GM19239 (cell line): ENCODE measurements around the gene TRPV3.
A peak's percentile ranks its signal among the peaks of the same experiment; 100 is the strongest.

Experiments used
- DNase-seq: peaks from one replicate; pipeline ENCODE4 v3.0.0; 2011; ENCODE audit warnings: low spot score; ENCODE audit not compliant: insufficient read length
- FAIRE-seq: peaks from 2 replicates; lab custom pipeline; 2011; peaks lifted over from hg19 to GRCh38; lab: Jason Lieb, UNC

The TRPV3 gene

DNA sequence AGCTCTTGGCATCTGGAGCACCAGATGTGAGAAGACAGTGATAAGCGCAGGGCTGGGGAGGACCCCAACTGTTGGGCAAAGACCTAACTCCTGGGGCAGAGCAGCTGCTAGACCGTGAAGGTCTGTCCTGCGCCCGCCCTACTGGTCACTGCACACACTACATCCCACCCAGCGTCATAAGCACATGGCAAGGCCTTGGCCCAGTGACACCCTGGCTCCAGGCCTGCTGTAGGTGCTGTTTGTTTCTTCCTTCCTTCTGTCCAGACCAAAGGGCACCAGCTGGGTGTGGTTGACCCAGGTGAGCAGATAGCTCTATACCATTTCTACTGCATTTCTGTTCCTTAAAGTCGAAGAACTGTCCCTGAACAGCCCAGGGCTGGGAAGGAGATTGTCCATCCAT is 6.4 kb downstream of the TRPV3 start:
- DNase-seq: no peak
- FAIRE-seq: no peak

DNA sequence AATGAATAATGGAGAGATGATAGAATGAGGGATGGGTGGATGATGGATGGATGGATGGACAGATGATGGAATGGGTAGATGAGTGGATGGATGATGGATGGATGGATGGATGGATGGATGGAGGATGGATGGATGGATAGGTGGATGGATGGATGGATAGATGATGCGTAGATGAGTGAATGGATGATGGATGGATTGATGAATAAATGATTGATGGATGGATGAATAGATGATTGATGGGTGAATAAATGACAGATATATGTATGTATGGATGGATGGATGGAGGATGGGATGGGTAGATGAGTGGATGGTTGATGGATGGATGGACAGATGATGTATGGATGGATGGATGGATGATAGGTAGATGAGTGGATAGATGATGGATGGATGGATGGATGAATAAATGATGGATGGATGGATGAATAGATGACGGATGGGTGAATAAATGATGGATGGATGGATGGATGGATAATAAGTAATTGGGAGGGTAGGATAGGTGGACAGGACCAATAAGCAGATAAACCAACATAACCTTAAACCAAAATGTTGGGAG is 7.9 kb downstream of the TRPV3 start:
- DNase-seq (no peak), FAIRE-seq (no peak)

DNA sequence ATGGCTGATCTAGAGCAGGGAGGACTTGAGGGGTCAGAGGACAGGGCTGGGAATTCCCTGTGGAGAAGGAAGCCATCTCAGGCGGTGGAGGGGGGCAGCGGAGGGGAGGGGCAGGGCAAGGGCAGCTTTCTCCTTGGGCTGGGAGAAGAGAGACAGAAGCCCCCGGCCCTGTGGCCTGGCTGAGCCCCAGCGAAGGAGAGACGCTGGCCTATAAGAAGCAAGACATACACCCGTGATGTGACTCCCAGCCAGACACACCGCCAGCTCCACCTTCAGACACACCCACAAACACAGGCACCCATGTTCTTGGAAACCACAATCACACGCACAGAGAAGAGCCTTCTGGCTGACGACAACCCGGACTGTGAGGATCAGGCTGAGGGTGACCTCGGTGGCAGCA is 10.0 kb downstream of the TRPV3 start:
- no peak for FAIRE-seq
- DNase-seq: no peak

DNA sequence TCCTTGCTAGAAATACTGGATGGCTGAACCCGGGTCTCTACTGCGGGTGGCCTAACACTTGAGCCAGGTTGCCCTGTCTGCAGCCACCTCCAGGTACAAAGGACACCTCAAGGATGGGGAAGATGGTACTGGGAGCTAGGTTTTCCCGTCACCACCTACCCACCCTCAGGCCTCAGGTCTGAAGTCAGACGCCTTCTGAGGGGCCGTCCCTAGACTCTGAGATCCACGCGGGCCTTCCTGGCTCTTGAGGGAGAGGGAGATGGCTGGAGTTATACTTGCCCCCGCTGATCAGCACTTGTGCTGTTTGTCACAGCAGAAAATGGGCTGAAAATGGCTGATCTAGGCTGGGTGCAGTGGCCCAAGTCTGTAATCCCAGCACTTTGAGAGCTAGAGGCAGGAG is 10.6 kb downstream of the TRPV3 start:
- no peak for DNase-seq
- no peak for FAIRE-seq

DNA sequence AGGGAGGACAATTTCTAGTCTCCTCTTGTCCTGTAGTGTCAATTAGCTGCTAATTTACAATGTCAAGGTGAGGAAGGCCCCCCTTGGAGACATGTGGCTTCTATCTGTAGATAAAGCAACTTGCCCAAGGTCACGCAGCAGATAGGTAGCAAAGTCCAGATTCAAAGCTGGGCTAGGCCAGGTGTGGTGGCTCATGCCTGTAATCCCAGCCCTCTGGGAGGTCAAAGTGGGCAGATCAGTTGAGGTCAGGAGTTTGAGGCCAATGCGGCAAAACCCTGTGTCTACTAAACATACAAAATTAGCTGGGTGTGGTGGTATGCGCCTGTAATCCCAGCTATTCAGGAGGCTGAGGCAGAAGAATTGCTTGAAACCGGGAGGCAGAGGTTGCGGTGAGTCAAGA is 11.1 kb downstream of the TRPV3 start:
- no peak for FAIRE-seq
- no peak for DNase-seq

DNA sequence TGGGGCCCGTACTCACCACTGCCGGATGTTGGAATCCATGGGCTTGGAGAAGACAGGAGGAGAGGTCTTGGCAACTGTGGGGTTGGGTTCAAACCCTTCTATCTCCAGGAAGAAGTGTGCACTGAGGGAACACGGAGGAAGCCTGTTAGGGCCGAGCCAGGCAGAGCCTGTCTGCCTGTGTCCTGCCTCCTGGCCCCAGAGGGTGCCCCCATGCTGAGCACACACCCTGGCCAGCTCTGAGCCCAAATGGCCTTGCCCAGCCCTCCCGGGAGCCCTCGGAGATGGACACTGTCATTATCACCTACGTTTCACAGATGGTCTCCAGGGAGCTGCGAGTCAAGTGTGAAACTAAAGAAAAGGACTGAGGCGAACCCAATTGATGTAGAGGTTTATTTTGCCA is 12.5 kb downstream of the TRPV3 start:
- DNase-seq (no peak), FAIRE-seq (no peak)

DNA sequence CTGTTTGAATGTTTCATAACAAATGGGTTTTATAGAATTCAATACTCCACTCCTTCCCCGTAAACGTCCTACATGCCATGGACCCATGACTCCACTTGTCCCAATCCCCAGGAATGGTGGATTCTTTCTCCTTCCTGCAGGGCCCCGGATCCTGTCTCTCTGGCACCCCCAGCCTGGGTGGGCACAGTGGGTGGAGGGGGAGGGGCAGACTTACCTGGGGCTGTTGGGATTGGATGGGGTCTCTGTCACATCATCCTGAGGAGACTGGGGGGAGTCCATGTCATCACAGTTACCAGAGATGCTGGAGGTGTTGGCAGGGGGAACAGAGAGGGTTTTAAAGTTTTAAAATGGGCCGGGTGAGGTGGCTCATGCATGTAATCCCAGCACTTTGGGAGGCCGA is 13.2 kb downstream of the TRPV3 start:
- DNase-seq: no peak
- FAIRE-seq: no peak

DNA sequence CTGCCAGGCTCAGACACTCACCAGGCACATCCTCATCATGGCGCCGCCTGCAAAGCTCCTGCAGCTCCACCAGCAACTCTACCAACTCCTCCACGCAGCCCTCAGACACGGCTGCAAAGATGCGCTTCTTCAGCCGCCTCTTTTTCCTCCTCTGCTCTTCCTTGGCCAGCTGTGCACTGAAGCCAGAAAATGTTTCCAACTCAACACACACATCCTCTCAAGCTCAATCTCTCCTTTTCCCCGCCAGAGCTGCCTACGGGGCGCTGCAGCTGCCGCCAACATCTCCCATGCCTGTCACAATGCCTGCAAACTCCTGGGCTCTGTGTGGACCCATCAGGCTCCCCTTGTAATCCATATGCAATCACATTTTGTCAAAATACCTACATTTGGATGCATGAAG is 14.2 kb downstream of the TRPV3 start:
- FAIRE-seq (no peak), DNase-seq (no peak)

DNA sequence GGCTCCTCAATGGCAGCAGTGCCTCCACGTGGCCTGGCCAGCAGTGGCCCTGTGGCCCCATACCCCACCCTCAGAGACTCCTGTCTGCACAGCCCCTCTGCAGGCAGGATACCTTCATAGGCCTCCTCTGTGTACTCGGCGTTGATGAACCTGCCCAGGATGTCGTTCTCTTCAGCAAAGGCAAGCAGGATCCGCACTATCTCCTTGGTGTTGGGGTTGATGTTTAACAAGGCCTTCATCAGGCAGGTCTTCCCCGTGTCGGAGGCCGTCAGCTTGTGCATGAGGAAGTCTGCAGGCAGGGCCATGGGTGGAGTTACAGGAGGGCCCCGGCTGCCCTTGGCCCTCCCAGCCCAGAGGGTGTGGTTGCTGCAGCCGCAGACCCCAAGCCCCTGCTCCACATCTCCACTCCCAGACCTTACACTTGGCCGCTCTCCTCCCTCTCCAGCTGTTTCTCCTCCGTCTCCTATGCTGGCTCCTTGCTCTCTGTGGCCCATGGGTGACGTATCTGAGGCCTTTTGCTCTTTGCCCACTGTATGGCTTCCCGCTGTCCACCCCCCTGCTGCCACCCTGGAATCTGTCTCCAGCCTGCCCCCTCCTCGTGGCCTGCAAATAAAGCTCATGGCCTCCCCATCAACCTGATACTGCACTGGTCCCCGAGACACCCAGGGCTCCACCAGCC is 15.1 kb downstream of the TRPV3 start:
- DNase-seq: no peak
- FAIRE-seq: no peak

DNA sequence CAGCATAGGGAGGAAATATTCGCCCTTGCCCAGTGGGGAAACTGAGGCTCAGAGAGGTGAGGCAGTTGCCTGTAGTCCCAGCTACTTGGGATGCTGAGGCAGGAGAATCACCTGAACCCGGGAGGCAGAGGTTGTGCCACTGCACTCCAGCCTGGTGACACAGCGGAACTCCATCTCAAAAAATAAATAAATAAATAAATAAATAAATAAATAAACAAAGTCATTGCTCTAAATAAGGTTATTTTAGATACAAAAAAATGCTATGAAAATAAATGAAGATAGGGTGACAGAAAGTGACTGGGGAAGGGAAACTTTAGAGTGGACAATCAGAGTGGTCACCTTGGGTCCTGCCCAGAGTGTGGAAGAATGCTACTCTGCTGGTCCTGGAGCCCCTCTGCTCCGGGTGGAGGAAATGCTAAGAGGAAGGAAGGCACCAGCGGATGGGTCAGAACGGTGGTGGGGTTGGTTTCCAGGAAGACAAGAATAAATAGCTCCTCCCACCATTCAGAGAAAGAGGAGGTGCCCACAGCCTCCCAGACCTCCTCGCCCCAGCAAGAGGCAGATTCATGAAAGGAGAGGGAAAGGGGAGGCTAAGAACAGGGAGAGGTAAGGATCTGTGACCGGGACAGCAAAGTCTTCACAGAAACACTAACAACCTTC is 17.6 kb downstream of the TRPV3 start:
- no peak for DNase-seq
- no peak for FAIRE-seq

DNA sequence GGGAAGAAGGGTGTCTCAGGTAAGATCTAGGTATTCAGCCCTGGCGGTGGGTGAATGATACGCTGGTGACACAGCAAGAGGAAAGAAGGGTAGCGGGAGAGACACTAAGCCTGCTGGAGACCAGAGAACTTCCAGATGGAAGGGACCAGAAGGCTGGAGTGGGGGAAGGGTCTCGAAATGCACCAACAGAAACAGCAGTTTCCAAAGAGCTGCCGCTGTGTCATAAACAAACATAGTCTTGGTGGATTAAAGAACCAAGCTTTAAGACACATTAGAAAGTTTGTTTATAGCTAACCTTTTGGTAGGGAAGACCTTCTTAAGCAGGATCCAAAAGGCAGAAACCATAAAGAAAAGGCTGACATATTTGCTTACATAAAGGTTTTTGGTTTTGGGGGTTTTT is 20.9 kb downstream of the TRPV3 start:
- DNase-seq (no peak), FAIRE-seq (no peak)

DNA sequence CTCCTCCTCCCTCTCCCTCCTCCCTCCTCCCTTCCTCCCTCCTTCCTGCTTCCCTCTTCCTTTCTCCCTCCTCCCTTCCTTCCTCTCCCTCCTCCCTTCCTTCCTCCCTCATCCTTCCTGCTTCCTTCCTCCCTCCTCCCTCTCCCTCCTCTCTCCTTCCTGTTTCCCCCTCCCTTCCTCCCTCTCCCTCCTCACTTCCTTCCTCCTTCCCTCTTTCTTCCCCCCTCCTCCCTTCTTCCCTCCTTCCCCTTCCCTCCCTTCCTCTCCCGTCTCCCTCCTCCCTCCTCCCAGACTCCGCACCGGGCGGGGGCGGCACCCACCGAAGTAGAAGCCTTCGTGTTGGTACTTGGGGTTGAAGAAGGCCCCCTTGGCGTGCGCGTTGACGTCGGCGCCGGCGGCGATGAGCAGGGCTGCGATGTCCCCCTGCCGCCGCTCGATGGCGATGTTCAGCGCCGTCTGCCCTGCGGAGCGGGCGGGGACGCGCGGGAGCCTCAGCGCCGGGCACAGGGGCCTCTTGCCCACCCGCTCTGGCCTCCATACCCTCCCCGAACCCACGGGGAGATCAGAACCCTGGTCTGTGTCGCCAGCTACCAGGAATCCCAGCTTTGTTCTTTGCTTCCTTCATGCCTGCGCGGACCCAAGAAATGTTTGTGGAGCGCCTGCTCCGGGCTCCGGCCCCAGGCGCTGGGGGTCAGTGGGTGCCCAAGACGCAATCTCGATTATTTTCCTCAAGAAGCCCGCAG is 22.2 kb downstream of the TRPV3 start:
- peak; percentile 11 for FAIRE-seq

DNA sequence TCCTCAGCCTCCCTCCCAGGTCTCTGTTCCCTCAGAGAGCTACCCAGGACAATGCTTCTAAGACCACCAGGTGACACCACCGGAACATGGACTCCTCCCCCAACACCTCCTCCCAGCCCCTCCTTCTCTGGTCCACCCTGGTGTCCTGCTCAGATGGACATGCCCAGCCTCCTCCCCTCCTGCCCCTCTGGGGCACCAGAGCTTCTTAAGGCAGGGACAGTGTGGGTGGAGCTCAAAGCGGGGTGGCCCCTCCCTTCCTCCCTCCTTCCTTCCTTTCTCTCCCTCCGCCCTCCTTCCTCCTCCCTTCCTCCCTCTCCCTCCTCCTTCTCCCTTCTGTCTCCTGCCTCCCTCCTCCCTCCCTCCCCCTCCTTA is 22.7 kb downstream of the TRPV3 start:
- DNase-seq (no peak), FAIRE-seq (no peak)

More for the DNA sequence above, 22.2 kb downstream of the TRPV3 start:
- DNase-seq: peak; percentile 79

DNA sequence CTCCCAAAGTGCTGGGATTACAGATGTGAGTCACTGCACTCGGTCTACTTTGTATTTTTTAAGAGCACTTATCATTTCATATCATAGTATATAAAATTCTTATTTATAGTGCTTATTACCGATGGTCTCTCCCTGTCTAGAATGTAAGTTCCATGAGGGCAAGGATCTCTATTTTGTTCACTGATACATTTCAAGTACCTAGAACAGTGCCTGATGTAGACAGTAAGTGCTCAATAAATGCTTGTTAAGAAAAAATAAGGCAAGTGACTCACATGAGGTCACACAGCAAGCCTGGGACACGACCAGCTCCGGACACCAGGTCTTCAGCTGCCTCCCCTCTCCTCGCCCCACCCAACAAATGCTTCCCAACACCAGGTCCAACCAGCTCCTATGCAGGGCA is 23.9 kb downstream of the TRPV3 start:
- FAIRE-seq (no peak), DNase-seq (no peak)

DNA sequence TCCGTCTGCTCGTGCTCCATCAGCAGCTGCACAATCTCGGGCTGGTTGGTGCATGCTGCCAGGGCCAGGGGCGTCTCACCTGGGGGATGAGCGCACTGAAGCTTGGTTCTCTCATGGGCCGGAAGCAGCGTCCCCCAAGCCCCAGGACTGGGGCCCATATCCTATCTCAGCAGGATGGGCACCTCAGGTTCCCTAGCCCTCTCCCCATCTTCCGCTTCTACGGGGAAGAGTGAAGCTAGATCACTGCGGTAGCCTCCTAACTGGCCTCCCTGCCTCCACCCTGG is 24.8 kb downstream of the TRPV3 start:
- FAIRE-seq (no peak), DNase-seq (no peak)

DNA sequence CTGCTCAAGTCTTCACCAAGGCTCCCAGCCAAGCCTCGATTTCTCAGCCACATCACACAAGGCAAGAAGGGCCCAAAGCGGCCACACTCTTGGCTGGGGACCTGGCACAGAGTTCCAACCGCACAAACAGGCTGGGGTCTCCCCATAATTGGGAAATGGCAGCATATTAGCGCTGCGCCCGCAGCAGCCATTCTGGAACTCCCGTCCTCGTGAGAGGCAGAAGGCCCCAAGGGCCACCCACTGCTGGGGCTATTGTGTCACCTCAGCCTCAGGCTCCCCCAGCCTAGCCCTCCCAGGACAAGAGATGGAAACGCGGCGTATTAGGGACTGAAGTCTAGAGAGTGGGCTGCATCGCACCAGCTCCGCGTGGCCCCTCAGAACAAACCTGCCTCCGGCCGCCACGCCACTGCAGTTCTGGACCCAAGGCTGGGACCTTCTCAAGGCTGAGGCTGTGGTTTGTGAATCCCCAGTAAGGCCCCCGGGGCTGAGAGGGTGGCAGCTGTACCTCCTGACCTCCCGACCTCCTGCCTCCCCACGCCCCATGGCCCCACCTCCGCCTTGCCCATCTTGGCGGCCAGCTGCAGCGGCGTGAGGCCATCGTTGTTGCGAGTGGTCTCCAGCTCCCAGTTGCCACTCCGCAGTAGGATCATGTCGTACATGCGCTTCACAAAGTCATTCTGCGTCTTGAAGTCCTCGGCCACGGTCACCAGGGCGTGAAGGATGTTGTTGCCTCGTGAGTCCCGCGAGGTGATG is 25.3 kb downstream of the TRPV3 start:
- no peak for FAIRE-seq
- DNase-seq: no peak

DNA sequence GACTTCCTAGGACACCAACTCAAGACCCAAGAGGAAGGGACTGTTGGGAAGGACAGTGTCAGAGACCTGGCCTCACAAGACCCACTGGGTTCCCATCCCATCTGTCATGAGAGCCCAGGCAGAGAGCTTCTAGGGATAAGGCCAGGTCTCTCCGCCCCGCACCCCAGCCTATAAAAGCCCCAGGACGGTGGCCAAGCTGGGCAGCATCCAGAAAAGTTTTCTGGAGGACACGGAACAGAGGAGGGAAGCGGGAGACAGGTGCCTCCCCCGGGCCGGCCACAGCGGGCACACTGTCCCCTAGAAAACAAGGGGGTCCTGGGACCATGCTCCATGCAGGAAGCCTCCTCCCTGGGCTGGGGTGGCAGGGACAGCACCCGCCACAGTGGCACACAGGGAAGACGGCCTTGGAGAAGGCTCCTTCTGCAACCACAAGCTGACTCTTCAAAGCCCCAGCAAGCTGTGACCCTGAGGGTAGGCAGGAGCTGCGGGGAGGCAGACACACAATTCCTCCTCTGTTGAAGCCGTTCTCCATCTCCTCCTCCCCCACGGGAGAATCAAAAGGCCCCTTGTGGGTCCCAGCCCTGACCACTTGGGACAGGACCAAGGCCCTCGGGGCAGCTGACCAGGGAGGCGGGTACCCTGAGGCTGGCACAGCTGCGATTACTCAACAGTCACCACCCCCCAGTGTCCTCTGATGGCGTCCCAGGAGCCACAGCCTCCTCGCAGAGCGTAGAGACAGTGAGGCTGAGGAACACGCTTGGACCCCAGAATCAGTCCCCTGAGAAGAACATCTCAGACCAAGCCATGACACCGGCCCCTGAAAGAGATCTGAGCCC is 26.1 kb downstream of the TRPV3 start:
- DNase-seq (no peak), FAIRE-seq (no peak)

DNA sequence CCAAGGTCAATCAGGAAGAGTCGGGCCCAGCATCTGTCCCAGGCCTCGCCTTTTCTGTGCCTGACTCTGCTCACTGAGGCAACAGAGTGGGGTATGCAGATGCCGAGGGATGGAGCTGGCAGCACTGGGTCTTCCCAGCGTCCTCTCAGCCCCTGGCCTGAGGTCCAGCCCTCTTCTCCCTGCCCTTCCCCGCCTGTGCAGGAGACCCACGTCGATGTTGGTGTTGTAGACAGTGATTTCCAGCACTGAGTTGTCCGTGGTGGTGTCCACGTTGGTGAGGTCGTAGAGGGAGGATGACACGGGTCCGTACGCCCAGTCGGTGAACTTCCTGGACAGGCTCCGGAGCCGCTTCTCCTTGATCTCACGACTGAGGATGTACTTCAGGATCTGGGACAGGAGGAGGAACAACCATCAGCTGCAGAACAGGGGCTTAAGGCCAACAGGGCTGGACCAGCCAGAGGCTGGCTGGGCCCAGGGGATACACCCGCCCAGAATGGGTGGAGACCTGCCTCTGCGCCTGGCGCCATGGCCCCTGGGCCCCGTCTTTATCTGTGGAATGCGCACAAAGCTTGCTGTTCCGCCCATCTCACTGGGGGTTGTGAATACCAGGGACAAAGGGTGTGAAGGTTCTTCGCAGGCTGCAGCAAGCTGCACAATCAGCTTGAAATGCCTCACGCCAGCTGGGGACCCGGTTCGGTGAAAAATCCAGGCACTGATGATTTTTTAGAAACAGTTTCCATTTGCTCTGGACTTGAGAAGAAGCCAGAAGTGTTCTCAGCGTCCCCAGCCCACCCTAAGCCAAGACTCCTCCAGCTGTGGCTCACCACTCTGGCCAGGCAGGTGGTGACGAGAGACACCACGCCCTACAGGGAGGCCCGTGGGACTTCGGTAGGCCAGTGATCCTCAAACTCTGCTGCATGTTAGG is 27.5 kb downstream of the TRPV3 start:
- no peak for DNase-seq
- no peak for FAIRE-seq
